HG03565 (cell line): ENCODE data around the gene PSMD13.
"Not testable (repeated sequence)": the region's sequence is repeated elsewhere in the genome, so short reads cannot be mapped to it uniquely, and the experiment has no call there.

Source experiments
- ATAC-seq: cut with Tn5 transposase; IDR thresholded peaks from one replicate; pipeline ENCODE4 v1.9.1; 2021; ENCODE audit warnings: mild to moderate bottlenecking, moderate library complexity; ENCODE audit not compliant: unreplicated experiment

Gene PSMD13

GRCh38 chr11:285894-286220 is 49.1 kb downstream of the PSMD13 start:
- no peak for ATAC-seq

GRCh38 chr11:286977-287820 is 50.4 kb downstream of the PSMD13 start:
- ATAC-seq = not testable (repeated sequence)

- ATAC-seq = no peak
Measured at GRCh38 chr11:287821-288477, 51.2 kb downstream of the PSMD13 start.

- no peak for ATAC-seq
Measured at GRCh38 chr11:288478-289397, 52.0 kb downstream of the PSMD13 start, which contains the start of gene PGGHG. PGGHG (plus strand) TSS chr11:289126; CDS start chr11:289817, 691 bp downstream.

- no peak for ATAC-seq
Measured at GRCh38 chr11:289398-289711, 52.6 kb downstream of the PSMD13 start.

- no peak for ATAC-seq
Measured at GRCh38 chr11:289712-290620, 53.2 kb downstream of the PSMD13 start.

- ATAC-seq = no peak
Measured at GRCh38 chr11:290621-291231, 54.0 kb downstream of the PSMD13 start.

- no peak for ATAC-seq
Measured at GRCh38 chr11:291281-292210, 54.8 kb downstream of the PSMD13 start.

- ATAC-seq = no peak
Measured at GRCh38 chr11:292211-293121, 55.7 kb downstream of the PSMD13 start.

- ATAC-seq = no peak
Measured at GRCh38 chr11:293271-293851, 56.6 kb downstream of the PSMD13 start.

- ATAC-seq = no peak
Measured at GRCh38 chr11:293852-294661, 57.3 kb downstream of the PSMD13 start.

GRCh38 chr11:294780-295179 is 58.0 kb downstream of the PSMD13 start:
- ATAC-seq = no peak

GRCh38 chr11:295351-296170 is 58.8 kb downstream of the PSMD13 start:
- no peak for ATAC-seq

- no peak for ATAC-seq
Measured at GRCh38 chr11:296171-297050, 59.6 kb downstream of the PSMD13 start.

- ATAC-seq = no peak
Measured at GRCh38 chr11:297051-297585, 60.3 kb downstream of the PSMD13 start.
